Bone marrow (tissue), 2 donors: ENCODE data around the gene CDCA7L.
A peak's percentile ranks its signal among the peaks of the same experiment; 100 is the strongest.
"Not testable (repeated sequence)": the region's sequence is repeated elsewhere in the genome, so short reads cannot be mapped to it uniquely, and the experiment has no call there.

Experiments
- DNase-seq, 2 donors: peaks; one replicate each; lab custom pipeline; 2025; lab: John Stamatoyannopoulos, UW

The CDCA7L gene

DNA sequence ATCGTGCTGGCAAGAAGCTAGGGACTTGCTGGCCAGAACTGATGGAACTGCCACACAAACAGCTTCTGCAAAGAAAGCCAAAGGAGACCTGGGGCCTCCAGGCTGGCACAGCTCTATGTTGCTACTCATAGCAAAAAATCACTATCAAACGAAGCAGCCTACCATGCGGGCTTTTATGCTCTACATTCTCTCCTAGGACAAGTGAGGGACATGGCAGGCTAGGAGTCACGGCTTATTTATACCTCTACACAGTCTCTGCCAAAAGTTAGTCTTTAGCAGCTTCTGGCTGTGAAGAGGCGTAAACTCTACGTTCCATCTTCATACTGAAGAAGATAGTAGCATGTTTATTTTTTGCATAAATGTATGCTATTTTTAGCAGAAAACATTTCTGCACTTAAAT lies 35.4 kb downstream of the CDCA7L start:
- DNase-seq, result no peak

GRCh38 chr7:21908746-21909145 lies 37.0 kb downstream of the CDCA7L start:
- no peak for DNase-seq

DNA sequence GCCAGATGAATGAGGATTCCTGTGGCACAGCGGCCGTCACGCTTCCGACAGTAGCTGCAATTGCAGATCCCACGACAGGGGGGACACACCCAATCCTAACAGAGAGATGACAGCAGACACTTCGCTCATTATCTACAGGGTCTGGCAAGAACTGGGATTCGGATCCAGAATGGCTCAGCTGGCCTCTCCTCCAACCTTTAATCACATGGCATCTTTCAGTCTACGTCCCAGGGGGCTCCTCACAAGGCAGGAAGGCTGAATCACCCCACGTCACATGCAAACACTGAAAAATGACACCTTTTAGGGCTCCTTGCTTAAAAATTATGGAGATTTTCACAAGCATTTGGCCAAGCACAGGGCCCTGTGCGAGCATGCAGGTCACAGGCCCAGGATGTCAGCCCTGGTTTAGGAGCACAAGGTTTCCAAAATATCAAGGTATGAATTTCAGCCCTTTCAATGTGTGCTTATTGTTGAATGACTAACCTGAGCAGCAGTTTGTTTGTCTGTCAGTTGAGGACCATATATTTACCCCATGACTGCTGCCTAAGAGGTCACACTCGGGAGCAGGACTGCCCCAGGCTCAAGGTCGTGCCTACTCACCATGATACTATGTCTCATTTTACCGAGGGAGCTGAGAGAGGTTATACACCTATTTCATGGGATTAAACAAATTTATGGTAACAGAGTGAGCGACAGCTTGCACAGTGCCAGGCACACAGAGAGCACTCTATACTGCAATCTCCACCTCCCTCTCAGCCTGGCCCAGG lies 42.5 kb downstream of the CDCA7L start:
- DNase-seq, result no peak

DNA sequence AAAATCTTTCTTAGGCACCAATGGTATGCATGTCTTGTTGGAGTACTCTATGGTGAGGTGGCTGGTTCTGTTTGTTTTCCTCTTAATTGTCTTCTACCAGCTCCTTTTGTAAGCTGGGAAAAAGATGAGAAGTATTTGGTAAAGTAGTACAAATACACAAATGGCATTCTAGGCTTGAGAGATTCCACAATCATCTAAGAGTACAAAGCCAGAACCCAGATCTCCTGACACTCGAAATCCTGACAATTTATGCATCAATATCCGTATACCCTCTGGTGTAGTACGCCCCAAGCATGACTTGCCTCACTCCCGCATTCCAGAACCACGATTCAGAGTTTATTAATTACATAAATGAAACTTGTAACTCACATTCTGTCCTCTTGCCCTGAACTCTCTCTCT lies 43.5 kb downstream of the CDCA7L start:
- no peak for DNase-seq

DNA sequence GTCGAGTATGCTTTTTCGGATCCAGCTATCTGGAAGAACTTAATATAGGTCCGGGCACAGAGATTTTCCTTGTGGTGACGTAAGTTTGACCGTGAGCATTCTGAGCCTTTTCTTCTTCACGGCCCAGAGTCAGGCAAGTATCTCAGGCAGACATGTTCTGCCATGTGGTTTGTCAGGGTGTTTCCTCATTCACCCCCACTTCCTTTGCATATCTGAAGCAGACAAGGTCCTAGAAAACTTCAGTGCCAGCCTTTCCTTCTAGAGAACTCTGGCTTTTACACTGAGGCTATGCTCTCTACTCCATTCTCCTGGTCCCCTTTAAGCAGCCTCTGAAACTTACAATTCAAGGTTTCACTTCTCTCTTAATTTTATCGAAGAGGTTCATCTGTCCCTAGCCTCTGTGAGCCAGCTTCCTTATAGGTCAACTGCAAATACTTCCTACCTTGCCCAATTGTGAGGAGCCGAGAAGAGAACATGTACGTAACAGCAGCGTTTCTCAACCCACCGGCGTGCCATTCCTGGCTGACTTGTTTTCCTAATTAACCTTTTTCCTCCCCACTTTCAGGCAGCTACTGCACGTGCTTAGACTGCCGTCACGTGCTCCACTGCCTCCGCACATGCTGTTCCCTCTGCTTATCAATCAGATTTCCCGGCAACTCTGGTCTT lies 47.3 kb downstream of the CDCA7L start:
- DNase-seq, result peak; percentile 21 to 64

- no peak for DNase-seq
Observed at GRCh38 chr7:21893401-21893800, 52.3 kb downstream of the CDCA7L start.

GRCh38 chr7:21891291-21891690 lies 54.4 kb downstream of the CDCA7L start:
- no peak for DNase-seq

GRCh38 chr7:21887779-21888178 lies 57.9 kb downstream of the CDCA7L start:
- DNase-seq, result no peak

DNA sequence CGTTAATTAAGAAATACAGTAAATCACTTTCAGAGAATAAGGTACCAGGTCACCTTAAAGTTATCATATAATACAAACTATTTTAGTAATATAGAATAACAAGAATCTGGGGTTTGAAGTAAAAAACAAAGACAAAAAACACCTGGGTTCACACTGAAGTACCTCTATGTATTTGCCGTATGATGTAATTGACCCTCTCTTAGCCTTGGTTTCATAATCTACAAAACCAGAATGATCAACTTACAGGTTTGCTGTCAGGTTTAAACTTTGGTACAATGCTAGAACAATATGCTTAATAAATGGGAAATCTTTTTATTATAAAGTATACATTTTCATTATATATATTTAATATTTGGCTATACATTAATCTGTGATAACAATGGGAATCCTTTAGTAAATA lies 58.3 kb downstream of the CDCA7L start:
- DNase-seq, result no peak

- no peak for DNase-seq
Observed at GRCh38 chr7:21886396-21886795, 59.3 kb downstream of the CDCA7L start.

DNA sequence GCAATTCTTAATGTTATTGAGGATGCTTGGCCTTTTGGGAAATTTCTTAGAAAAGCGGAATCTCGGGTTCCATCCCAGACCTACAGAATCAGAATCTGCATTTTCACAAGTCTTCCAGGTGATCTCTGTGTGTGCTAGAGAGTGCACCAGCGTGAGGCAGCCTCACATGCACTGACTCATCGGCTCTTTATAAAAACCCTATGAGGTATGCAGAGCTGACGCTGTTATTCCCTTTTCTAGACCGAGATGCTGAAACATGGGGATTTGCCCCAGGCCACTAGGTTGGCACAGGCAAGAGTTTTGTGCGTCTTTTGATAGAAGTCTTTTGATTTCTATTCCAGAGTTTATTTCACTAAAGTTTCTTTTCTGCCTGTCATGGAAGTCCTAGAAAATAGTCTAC lies 61.2 kb downstream of the CDCA7L start:
- DNase-seq, result no peak

- not testable (repeated sequence) for DNase-seq
Observed at GRCh38 chr7:21883501-21883900, 62.2 kb downstream of the CDCA7L start.

GRCh38 chr7:21883069-21883468 lies 62.6 kb downstream of the CDCA7L start:
- DNase-seq, result no peak

DNA sequence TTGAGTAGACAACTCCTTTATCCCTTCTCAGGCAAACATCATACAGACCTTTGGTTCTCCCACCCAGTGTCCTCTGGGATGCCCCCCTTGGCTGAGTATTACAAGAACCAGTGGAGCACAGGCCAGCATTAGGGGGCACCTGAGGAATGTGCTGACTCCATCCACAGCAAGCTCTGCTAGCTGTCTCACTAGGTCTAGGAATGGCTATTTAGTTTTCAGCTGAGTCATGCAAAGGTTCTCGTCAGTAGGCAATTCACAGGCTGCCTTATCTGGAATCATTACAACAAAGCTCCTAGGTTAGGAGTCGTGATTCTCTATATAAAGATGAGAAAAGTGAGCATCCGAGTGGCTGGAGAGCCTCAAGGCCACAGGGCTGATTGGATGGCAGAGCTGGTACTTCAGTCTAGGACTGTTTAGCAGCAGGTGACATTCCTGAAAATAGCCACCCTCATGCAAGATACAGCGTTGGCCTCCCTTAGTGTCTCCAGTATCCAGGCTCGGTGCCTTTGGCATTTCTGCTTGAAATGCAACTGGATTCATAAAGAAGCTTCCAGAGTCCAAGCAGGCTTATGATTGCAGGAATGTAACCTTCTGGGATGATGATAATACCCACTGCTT lies 75.8 kb downstream of the CDCA7L start:
- no peak for DNase-seq

GRCh38 chr7:21868576-21868850 lies 77.2 kb downstream of the CDCA7L start:
- DNase-seq, result no peak

GRCh38 chr7:21867816-21868575 lies 77.7 kb downstream of the CDCA7L start:
- no peak for DNase-seq

GRCh38 chr7:21867226-21867625 lies 78.5 kb downstream of the CDCA7L start:
- no peak for DNase-seq

DNA sequence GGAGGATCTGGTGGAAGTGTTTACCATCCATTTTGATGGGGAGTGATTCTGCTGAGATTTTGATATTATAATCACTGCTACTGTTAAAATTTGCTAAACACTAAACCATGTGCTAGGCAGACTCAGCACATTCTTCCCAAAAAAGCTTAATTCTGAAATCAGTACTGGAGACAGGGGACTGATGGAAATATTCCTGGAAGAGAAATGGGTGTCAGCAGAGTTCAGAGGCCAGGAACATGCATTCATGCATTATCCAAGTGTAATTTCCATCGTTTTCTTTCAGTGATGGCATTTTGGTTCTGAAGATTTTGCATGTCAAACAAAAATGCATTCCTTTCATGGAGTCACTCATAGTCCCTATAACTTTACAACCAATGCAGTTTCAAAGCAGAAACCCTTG lies 79.0 kb downstream of the CDCA7L start:
- no peak for DNase-seq

DNA sequence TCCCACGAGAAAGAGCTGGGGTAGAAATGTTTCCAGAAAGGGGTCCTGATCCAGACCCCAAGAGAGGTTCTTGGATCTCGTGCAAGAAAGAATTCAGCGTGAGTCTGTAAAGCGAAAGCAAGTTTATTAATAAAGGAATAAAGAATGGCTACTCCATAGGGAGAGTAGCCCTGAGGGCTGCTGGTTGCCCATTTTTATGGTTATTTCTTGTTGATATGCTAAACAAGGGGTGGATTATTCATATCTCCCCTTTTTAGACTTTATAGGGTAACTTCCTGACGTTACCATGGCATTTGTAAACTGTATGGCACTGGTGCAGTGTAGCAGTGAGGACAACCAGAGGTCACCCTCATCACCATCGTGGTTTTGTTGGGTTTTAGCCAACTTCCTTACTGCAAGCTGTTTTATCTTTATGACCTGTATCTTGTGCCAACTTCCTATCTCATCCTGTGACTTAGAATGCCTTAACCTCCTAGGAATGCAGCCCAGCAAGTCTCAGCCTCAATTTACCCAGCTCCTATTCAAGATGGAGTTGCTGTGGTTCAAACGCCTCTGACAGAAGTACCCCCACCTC lies 80.0 kb downstream of the CDCA7L start:
- not testable (repeated sequence) for DNase-seq

DNA sequence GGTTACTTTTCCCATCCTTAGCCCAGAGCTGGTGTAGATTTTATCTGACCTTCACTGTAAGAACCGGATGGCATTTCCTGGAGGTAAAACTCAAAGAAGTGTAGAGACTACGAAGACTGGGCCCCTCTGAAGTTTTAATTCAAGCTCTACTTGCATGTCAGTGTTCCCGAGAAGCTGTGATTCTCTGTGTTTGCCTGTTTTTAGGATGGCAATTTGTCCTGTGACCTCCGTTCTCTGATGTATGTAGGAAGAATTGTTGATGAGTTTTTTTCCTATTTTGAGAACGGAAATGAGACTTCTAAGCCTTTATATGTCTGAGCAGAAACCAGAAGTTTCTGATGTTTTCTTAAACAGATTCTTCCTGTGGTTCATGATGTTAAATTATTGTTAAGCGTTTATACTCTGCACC lies 94.1 kb downstream of the CDCA7L start:
- no peak for DNase-seq
